H1 (cell line): ENCODE results near the gene ABCG1. TPM values are rescaled to one million over a fixed set of nuclear protein-coding genes. Genes with fewer than 3 reads are reported as not detected.
A peak's percentile ranks its signal among the peaks of the same experiment; 100 is the strongest.

Source experiments
- CTCF ChIA-PET: fragments of 300-600 bp; sonication (Branson Sonifier 250); formaldehyde crosslinking; loops from one replicate; lab custom pipeline; 2021; ENCODE audit not compliant: partially characterized antibody; lab: Charles Lee
- POLR2A ChIA-PET: fragments of 300-600 bp; sonication (Branson Sonifier 250); formaldehyde crosslinking; loops from one replicate; lab custom pipeline; 2021; ENCODE audit warnings: inconsistent platforms; ENCODE audit not compliant: partially characterized antibody; lab: Charles Lee
- DNase-seq, 2 experiments: peaks; one replicate each; pipeline versions ENCODE4 v3.0.0 to v3.0.0-alpha.2; 2010 to 2022; ENCODE audit warnings: low spot score in 2 of 2, low read depth in 1 of 2, mixed read lengths in 1 of 2
- FAIRE-seq: peaks from 2 replicates; lab custom pipeline; 2011; peaks lifted over from hg19 to GRCh38; lab: Jason Lieb, UNC
- H2AFZ ChIP-seq: 2 replicates; pipeline ENCODE4 v1.8.1; 2012; ENCODE audit warnings: low read length, inconsistent platforms
- H2AK5ac ChIP-seq: 2 replicates; pipeline ENCODE4 v1.6.1; 2013; ENCODE audit warnings: low read depth, low read length
- H2BK120ac ChIP-seq: replicated peaks from 2 replicates; pipeline ENCODE3; 2013; ENCODE audit warnings: low read depth, low read length, inconsistent platforms
- H2BK12ac ChIP-seq: 2 replicates; pipeline ENCODE4 v1.6.1; 2013; ENCODE audit warnings: low read depth, low read length
- H2BK15ac ChIP-seq: 2 replicates; pipeline ENCODE4 v1.6.1; 2013; ENCODE audit warnings: low read length
- H2BK20ac ChIP-seq: 2 replicates; pipeline ENCODE4 v1.6.1; 2013; ENCODE audit warnings: low read length
- H2BK5ac ChIP-seq: 2 replicates; pipeline ENCODE4 v1.6.1; 2013; ENCODE audit warnings: low read depth, low read length
- H3K14ac ChIP-seq: 2 replicates; pipeline ENCODE4 v1.6.1; 2013; ENCODE audit warnings: inconsistent platforms; ENCODE audit not compliant: insufficient read length
- H3K18ac ChIP-seq: 2 replicates; pipeline ENCODE4 v1.6.1; 2013; ENCODE audit warnings: low read length; ENCODE audit errors: extremely low read depth
- H3K23ac ChIP-seq: 2 replicates; pipeline ENCODE4 v1.6.1; 2013; ENCODE audit warnings: inconsistent platforms; ENCODE audit not compliant: insufficient read length
- H3K23me2 ChIP-seq: 2 replicates; pipeline ENCODE4 v1.6.1; 2013; ENCODE audit warnings: low read depth, low read length
- H3K27ac ChIP-seq: 2 replicates; pipeline ENCODE4 v1.6.1; 2011; ENCODE audit warnings: low read depth, low read length, inconsistent platforms
- H3K27me3 ChIP-seq, 4 experiments: replicated peaks in 1 of 4; 1 replicate in 1 of 4; 2 replicates in 3 of 4; pipeline versions ENCODE4 v1.6.1 to v1.8.1; 2011 to 2013; ENCODE audit warnings: low read length in 3 of 4, mild to moderate bottlenecking in 3 of 4, inconsistent platforms in 2 of 4, mixed read lengths in 2 of 4, moderate library complexity in 1 of 4; ENCODE audit not compliant: control insufficient read depth in 3 of 4, insufficient read depth in 3 of 4; ENCODE audit errors: extremely low read depth in 1 of 4
- H3K36me3 ChIP-seq, 4 experiments: 2 replicates each; pipeline versions ENCODE4 v1.6.1 to v1.8.1; 2011 to 2013; ENCODE audit warnings: mild to moderate bottlenecking in 4 of 4, low read length in 3 of 4, moderate library complexity in 2 of 4, control low read depth in 1 of 4, inconsistent platforms in 1 of 4; ENCODE audit not compliant: insufficient read depth in 4 of 4, control insufficient read depth in 2 of 4
- H3K4ac ChIP-seq: replicated peaks from 2 replicates; pipeline ENCODE3; 2013; ENCODE audit warnings: low read length, low read depth, mixed read lengths, inconsistent platforms; ENCODE audit not compliant: insufficient read length
- H3K4me1 ChIP-seq, 4 experiments: replicated peaks in 1 of 4; 1 replicate in 1 of 4; 2 replicates in 3 of 4; pipeline versions ENCODE4 v1.6.1 to v1.8.1; 2011 to 2013; ENCODE audit warnings: low read length in 3 of 4, inconsistent platforms in 2 of 4, mixed read lengths in 1 of 4; ENCODE audit not compliant: insufficient read depth in 4 of 4, control insufficient read depth in 3 of 4
- H3K4me2 ChIP-seq, 2 experiments: 2 replicates each; pipeline versions ENCODE4 v1.6.1 to v1.8.1; 2011 to 2013; ENCODE audit warnings: low read depth in 2 of 2, low read length in 2 of 2, control low read depth in 1 of 2, inconsistent platforms in 1 of 2, mild to moderate bottlenecking in 1 of 2; ENCODE audit not compliant: insufficient read depth in 1 of 2
- H3K4me3 ChIP-seq, 4 experiments: fragments of 200-600, 300-600 bp in 1 of 4; sonication (generic), shearing (Covaris generic), sonication (Bioruptor Twin) in 1 of 4; 2 replicates each; pipeline versions ENCODE4 v1.5.1 to v1.8.1; 2011 to 2016; ENCODE audit warnings: low read length in 4 of 4, low read depth in 3 of 4, control low read depth in 2 of 4, inconsistent platforms in 2 of 4, mild to moderate bottlenecking in 2 of 4, mixed read lengths in 1 of 4, moderate library complexity in 1 of 4; ENCODE audit not compliant: insufficient read depth in 2 of 4; ENCODE audit errors: extremely low read depth in 1 of 4
- H3K56ac ChIP-seq: replicated peaks from 2 replicates; pipeline ENCODE3; 2013; ENCODE audit warnings: low read depth, mild to moderate bottlenecking, mixed read lengths, low read length, inconsistent platforms; ENCODE audit not compliant: insufficient read length
- H3K79me1 ChIP-seq: 2 replicates; pipeline ENCODE4 v1.6.1; 2013; ENCODE audit warnings: low read depth, low read length, control low read depth
- H3K79me2 ChIP-seq, 2 experiments: 2 replicates each; pipeline versions ENCODE4 v1.6.1 to v1.8.1; 2012 to 2013; ENCODE audit warnings: low read length in 2 of 2, mild to moderate bottlenecking in 2 of 2, inconsistent platforms in 1 of 2; ENCODE audit not compliant: insufficient read depth in 2 of 2, control insufficient read depth in 1 of 2
- H3K9ac ChIP-seq, 4 experiments: replicated peaks in 1 of 4; 1 replicate in 1 of 4; 2 replicates in 3 of 4; pipeline versions ENCODE4 v1.6.1 to v1.8.1; 2011 to 2013; ENCODE audit warnings: low read depth in 3 of 4, low read length in 3 of 4, control low read depth in 2 of 4, mild to moderate bottlenecking in 2 of 4, moderate library complexity in 2 of 4, inconsistent platforms in 1 of 4; ENCODE audit errors: extremely low read depth in 1 of 4
- H3K9me3 ChIP-seq, 2 experiments: 2 replicates each; pipeline versions ENCODE4 v1.6.1 to v1.8.1; 2012 to 2013; ENCODE audit warnings: mild to moderate bottlenecking in 2 of 2, moderate library complexity in 2 of 2, control low read depth in 1 of 2, inconsistent platforms in 1 of 2, low read depth in 1 of 2, low read length in 1 of 2, mixed read lengths in 1 of 2; ENCODE audit not compliant: insufficient read depth in 2 of 2
- H4K20me1 ChIP-seq, 2 experiments: replicated peaks in 1 of 2; 2 replicates each; pipeline versions ENCODE3 to v1.8.1; 2011 to 2013; ENCODE audit warnings: inconsistent platforms in 2 of 2, low read length in 2 of 2, mild to moderate bottlenecking in 1 of 2; ENCODE audit not compliant: insufficient read depth in 2 of 2, control insufficient read depth in 1 of 2
- H4K5ac ChIP-seq: 2 replicates; pipeline ENCODE4 v1.6.1; 2013; ENCODE audit warnings: low read length, low read depth, mixed read lengths, inconsistent platforms; ENCODE audit not compliant: insufficient read length
- H4K8ac ChIP-seq: 2 replicates; pipeline ENCODE4 v1.8.0; 2013; ENCODE audit warnings: mild to moderate bottlenecking, moderate library complexity, low read length, inconsistent platforms; ENCODE audit not compliant: insufficient read depth; ENCODE audit errors: extremely low read depth
- H4K91ac ChIP-seq: replicated peaks from 2 replicates; pipeline ENCODE3; 2013; ENCODE audit warnings: low read length, mixed read lengths, inconsistent platforms; ENCODE audit not compliant: insufficient read length
- CEBPB ChIP-seq: IDR thresholded peaks from 2 replicates; pipeline ENCODE4 v1.6.1; 2012; ENCODE audit warnings: low read depth, low read length
- NANOG ChIP-seq: IDR thresholded peaks from 2 replicates; pipeline ENCODE4 v1.6.1; 2011; ENCODE audit warnings: low read length, low read depth, mild to moderate bottlenecking, inconsistent platforms; ENCODE audit not compliant: insufficient read depth, poor library complexity, severe bottlenecking
- NRF1 ChIP-seq: IDR thresholded peaks from 2 replicates; pipeline ENCODE4 v1.6.1; 2011; ENCODE audit warnings: mild to moderate bottlenecking, low read depth, low read length, improper control_type of control experiment
- SIN3A ChIP-seq, 2 experiments: IDR thresholded peaks in 1 of 2; conservative IDR thresholded peaks in 1 of 2; 2 replicates each; pipeline ENCODE4 v1.6.1; 2011 to 2012; ENCODE audit warnings: low read length in 2 of 2, improper control_type of control experiment in 1 of 2, low read depth in 1 of 2, mild to moderate bottlenecking in 1 of 2
- SIRT6 ChIP-seq: IDR thresholded peaks from one replicate; pipeline ENCODE4 v1.7.1; 2012; ENCODE audit warnings: low read length, inconsistent platforms
- SP2 ChIP-seq: IDR thresholded peaks from 2 replicates; pipeline ENCODE4 v1.6.1; 2012; ENCODE audit warnings: mild to moderate bottlenecking, low read length, inconsistent platforms
- WGBS, 2 experiments: shearing (Covaris generic) in 1 of 2; methylation state at CpG; one replicate each; pipeline versions ENCODE4 v1.1.6 to v1.1.7; 2013 to 2015; ENCODE audit warnings: low lambda C conversion rate in 2 of 2, mixed read lengths in 2 of 2, inconsistent platforms in 1 of 2, low coverage in 1 of 2, missing lambda C conversion rate in 1 of 2; ENCODE audit not compliant: insufficient replicate concordance in 2 of 2, insufficient coverage in 1 of 2, insufficient read length in 1 of 2; ENCODE audit errors: extremely low coverage in 1 of 2, missing lambda C conversion rate in 1 of 2; 5-methylcytosine and 5-hydroxymethylcytosine counted together
- polyA plus RNA-seq, 7 experiments: library from polyadenylated mRNA; depleted of rRNA in 3 of 7; stranded (reverse) in 5 of 7; unstranded in 2 of 7; fragments of >200 nt in 5 of 7; fragments of 200-250 nt in 2 of 7; gene quantifications; 1 replicate in 5 of 7; 2 replicates in 1 of 7; 4 replicates in 1 of 7; pipeline versions ENCODE4 v1.2.1 to v1.2.3, GENCODE V29; 2011 to 2013; ENCODE audit warnings: missing spikeins in 2 of 7, mixed read lengths in 2 of 7
- total RNA-seq: library from RNA; stranded (reverse); fragmentation: NEBNext Ultra II Directional; extraction: Animal tissue kit (Norgen Biotek cat#: 25700); gene quantifications from 2 replicates; pipeline ENCODE4 v1.2.1, GENCODE V29; 2021
- TF ChIP-seq, protein P1 (sequence below): IDR thresholded peaks from 2 replicates; pipeline ENCODE4 v1.6.1; 2011; ENCODE audit warnings: low read length, improper control_type of control experiment

The ABCG1 gene
- total and polyA plus RNA-seq, 2 of the 8 experiments (the other 6 are each of a cell fraction or from before 2014, with no cell fraction given) = 2.1 to 4.0 TPM

- no peak overlapping the region for H3K18ac ChIP-seq
- FAIRE-seq (no peak), DNase-seq (no peak)
- H3K23me2 ChIP-seq = peaks cover 16% of the 10 kb centered on the region; the same call in 1 of the 2 replicates
- H3K9me3 ChIP-seq = peaks cover 0 to 5% of the 10 kb centered on the region in 2 experiments; a peak in 2 of 4 replicates
- H3K27ac ChIP-seq = no peak overlapping the region
- H2BK20ac ChIP-seq = no peak overlapping the region
- 60 to 91% methylated on average over 1 to 17 of the region's 17 CpGs for WGBS, 2 experiments
- peak overlapping the region; percentile 81 for H3K56ac ChIP-seq
- peak overlapping the region; percentile 97; the same call in 1 of the 2 replicates for H2AK5ac ChIP-seq
- no peak overlapping the region for H2BK120ac ChIP-seq
- no peak overlapping the region for H3K23ac ChIP-seq
- H2BK15ac ChIP-seq = no peak overlapping the region; the same call in 1 of the 2 replicates
- POLR2A ChIA-PET = no interaction called here
- no peaks in the 10 kb centered on the region; a peak in 1 of 7 replicates for H3K27me3 ChIP-seq
- no peak overlapping the region; a peak in 1 of 4 replicates for H3K4me2 ChIP-seq
- H2AFZ ChIP-seq = no peak overlapping the region
- no peaks in the 10 kb centered on the region for H3K4me1 ChIP-seq
- peak overlapping the region; percentile 44 for H4K91ac ChIP-seq
- no peak overlapping the region for H2BK5ac ChIP-seq
- no peak overlapping the region for H3K9ac ChIP-seq
- H4K5ac ChIP-seq = no peak overlapping the region
- no peak overlapping the region for H4K8ac ChIP-seq
- H3K79me2 ChIP-seq = no peaks in the 10 kb centered on the region
- H3K79me1 ChIP-seq = peaks cover 8% of the 10 kb centered on the region
- H3K36me3 ChIP-seq = no peaks in the 10 kb centered on the region; a peak in 1 of 8 replicates
- CTCF ChIA-PET = interaction anchor here (1.6 kb wide), 1 partner anchor 118 kb away, joined by 4 read pairs; no protein-coding TSS in a partner anchor
- peak overlapping the region; percentile 42; the same call in 1 of the 2 replicates for H2BK12ac ChIP-seq
- H4K20me1 ChIP-seq = peaks cover 0 to 11% of the 10 kb centered on the region in 2 experiments
- H3K4me3 ChIP-seq = no peak overlapping the region
- no peak overlapping the region for H3K14ac ChIP-seq
- H3K4ac ChIP-seq = no peak overlapping the region
- TF ChIP-seq, protein P1, sequence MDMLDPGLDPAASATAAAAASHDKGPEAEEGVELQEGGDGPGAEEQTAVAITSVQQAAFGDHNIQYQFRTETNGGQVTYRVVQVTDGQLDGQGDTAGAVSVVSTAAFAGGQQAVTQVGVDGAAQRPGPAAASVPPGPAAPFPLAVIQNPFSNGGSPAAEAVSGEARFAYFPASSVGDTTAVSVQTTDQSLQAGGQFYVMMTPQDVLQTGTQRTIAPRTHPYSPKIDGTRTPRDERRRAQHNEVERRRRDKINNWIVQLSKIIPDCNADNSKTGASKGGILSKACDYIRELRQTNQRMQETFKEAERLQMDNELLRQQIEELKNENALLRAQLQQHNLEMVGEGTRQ = no peak
- no peak for TF ChIP-seq NRF1
- TF ChIP-seq SP2 = no peak
- TF ChIP-seq SIN3A (conservative IDR thresholded peaks at IDR 0.05 in 1 of 2, IDR thresholded peaks at IDR 0.05 in 1 of 2; ENCODE audit: low read depth in 1 of 2, low read length in 2 of 2) = no peak
- TF ChIP-seq CEBPB = no peak
- TF ChIP-seq NANOG = no peak
- no peak for TF ChIP-seq SIRT6
Measured at GRCh38 chr21:42293649-42294272, 74.8 kb downstream of the ABCG1 start.
